GM19395 (cell line): ENCODE measurements around the gene TMC5.
"Not testable (repeated sequence)": the region's sequence is repeated elsewhere in the genome, so short reads cannot be mapped to it uniquely, and the experiment has no call there.

Experiments used
- ATAC-seq: cut with Tn5 transposase; IDR thresholded peaks from one replicate; pipeline ENCODE4 v1.9.1; 2021; ENCODE audit warnings: mild to moderate bottlenecking, moderate library complexity; ENCODE audit not compliant: unreplicated experiment

The TMC5 gene

GRCh38 chr16:19540241-19540970 is 122.7 kb downstream of the TMC5 start:
- ATAC-seq, result no peak

DNA sequence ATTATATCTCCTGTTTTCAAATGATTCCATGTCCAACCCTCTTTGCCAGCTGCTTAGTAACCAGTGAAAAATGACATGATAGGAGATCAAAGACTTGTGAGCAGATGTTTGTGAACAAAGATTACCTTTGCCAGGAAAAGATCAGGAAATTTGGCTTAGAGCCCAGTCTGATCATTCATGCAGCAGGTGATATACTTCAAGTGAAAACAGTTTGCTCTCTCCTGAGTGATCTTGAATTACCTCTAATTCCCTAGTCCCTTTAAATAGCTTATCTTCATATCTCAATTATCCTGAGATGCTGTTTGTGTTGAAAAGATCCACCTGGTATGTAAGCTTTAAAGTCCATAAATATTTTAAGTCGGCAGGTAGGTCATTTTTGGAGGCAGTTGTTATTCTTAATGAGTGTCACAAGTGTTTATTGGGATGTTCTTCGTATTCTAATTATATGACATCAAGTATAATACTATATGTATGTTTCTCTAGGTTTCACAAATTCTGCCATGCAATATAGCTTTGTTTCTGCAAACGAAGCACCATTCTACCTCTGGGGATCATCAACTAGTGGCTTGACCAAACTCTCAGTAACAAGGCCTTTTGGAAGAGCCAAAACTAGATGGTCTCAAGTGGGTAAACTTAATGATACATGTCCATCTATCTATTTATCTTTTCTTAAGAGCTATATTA is 124.6 kb downstream of the TMC5 start:
- ATAC-seq, result no peak

GRCh38 chr16:19543278-19543996 is 125.8 kb downstream of the TMC5 start:
- not testable (repeated sequence) for ATAC-seq

DNA sequence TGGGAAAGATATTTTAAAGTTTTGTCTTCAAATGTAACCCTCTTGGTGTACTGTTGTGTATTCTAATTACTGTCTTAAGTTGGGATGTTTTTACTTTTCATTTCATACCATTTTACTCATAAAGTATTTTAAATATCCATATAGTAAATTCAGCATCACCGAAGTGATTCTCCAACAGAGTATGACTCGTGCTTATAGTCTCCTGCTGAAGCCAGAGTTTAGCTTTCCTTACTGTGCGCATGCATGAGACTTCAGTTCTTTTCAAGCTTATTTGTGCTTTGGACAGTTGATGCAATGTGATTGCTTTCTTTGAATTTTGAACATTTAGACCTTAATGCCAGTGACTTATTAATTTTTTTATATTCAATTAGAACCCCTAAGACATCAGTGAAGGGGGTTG is 130.5 kb downstream of the TMC5 start:
- ATAC-seq, result no peak
